Thyroid gland (tissue), 4 donors: ENCODE measurements around the gene RIPOR3. TPM values are rescaled to one million over a fixed set of nuclear protein-coding genes. Genes with fewer than 3 reads are reported as not detected.
"Not testable (repeated sequence)": the region's sequence is repeated elsewhere in the genome, so short reads cannot be mapped to it uniquely, and the experiment has no call there.

ENCODE experiments used
- DNase-seq, 2 donors: peaks; one replicate each; pipeline ENCODE4 v3.0.0-alpha.2; 2019
- H3K27ac ChIP-seq, 3 donors: fragments of 200-600 bp; sonication (generic); 1 replicate in 2 of 3; 2 replicates in 1 of 3; pipeline ENCODE4 v1.5.1; 2016 to 2019; ENCODE audit warnings: mild to moderate bottlenecking in 1 of 3, moderate library complexity in 1 of 3
- H3K27me3 ChIP-seq: fragments of 200-600 bp; sonication (generic); one replicate; pipeline ENCODE4 v1.5.1; 2019
- H3K36me3 ChIP-seq, 2 donors: fragments of 200-600 bp; sonication (generic); one replicate each; pipeline ENCODE4 v1.5.1; 2016 to 2019
- H3K4me1 ChIP-seq, 2 donors: fragments of 200-600 bp; sonication (generic); one replicate each; pipeline ENCODE4 v1.5.1; 2017 to 2019
- H3K4me3 ChIP-seq, 3 donors: fragments of 200-600 bp; sonication (generic); replicated peaks in 1 of 3; 1 replicate in 2 of 3; 2 replicates in 1 of 3; pipeline ENCODE4 v1.5.1; 2016; ENCODE audit warnings: mild to moderate bottlenecking in 1 of 3
- H3K9me3 ChIP-seq: fragments of 200-600 bp; sonication (generic); one replicate; pipeline ENCODE4 v1.5.1; 2017
- CTCF ChIP-seq, 6 experiments: fragments of 200-600 bp in 3 of 6; fragments of 450-650 bp in 3 of 6; sonication (generic) in 3 of 6; IDR thresholded peaks; one replicate each; pipeline ENCODE4 v1.5.1; 2016 to 2019; ENCODE audit warnings: antibody characterized with exemption in 6 of 6, mild to moderate bottlenecking in 2 of 6, inconsistent platforms in 1 of 6, moderate library complexity in 1 of 6
- POLR2A ChIP-seq, 2 donors: fragments of 450-650 bp; IDR thresholded peaks; one replicate each; pipeline ENCODE4 v1.6.1; 2017; ENCODE audit warnings: antibody characterized with exemption in 2 of 2, mild to moderate bottlenecking in 2 of 2, moderate library complexity in 1 of 2
- WGBS, 2 donors: methylation state at CpG; one replicate each; pipeline ENCODE4 v1.1.5; 2017; 5-methylcytosine and 5-hydroxymethylcytosine counted together
- intact Hi-C: fragments of 100-400 bp; cut with DNase I; formaldehyde crosslinking; loops from one replicate; pipeline ENCODE4 v1.15.1; 2023
- total RNA-seq, 4 donors: library from RNA; depleted of rRNA; stranded (reverse); fragments of >200 nt; gene quantifications; one replicate each; pipeline ENCODE4 v1.2.3, GENCODE V29; 2016

Gene RIPOR3
- total RNA-seq, 4 donors from 2014 or later = 6.2 to 23.9 (median 9.5) TPM

GRCh38 chr20:50543326-50543725 is 148.0 kb downstream of the RIPOR3 start:
- 72 to 79% methylated on average over 5 of the region's 5 CpGs for WGBS, 2 donors
- Histone ChIP-seq H3K4me1 (peaks cover 6 to 42% of the 10 kb centered on the region in 2 donors), H3K27me3 (no peaks in the 10 kb centered on the region)

DNA sequence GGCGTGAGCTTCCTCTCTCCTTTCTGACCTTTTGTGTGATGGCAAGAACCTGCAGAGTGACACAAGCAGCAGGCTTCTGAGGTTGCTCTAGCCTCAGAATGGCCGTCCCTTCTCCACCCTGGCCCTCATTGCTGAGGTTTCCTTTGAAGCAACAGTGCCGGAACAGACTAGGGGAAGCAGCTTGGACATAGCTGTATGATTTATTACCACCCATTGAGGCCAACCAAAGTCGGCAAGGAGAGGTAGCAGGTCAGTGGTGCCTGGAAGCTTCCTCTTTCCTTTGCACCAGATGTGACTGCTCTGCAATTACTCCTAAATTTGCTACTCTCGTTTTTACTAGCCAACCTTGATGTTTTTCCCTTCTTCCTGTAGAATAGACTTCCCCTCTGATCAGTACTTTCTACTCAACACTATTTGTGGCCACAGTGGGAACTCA is 149.7 kb downstream of the RIPOR3 start:
- Histone ChIP-seq H3K36me3 (no peaks in the 10 kb centered on the region), H3K4me3 (no peak overlapping the region), H3K9me3 (no peaks in the 10 kb centered on the region), H3K27ac (no peak overlapping the region), H3K27me3 (no peaks in the 10 kb centered on the region), H3K4me1 (peaks cover 19 to 55% of the 10 kb centered on the region in 2 donors)
- intact Hi-C loops = no loop called here
- WGBS, 2 donors = 72 to 81% methylated on average over 5 of the region's 5 CpGs
- DNase-seq = no peak
- TF ChIP-seq CTCF (IDR thresholded peaks at IDR 0.05) (no peak), POLR2A (IDR thresholded peaks at IDR 0.05) (no peak)

More at GRCh38 chr20:50543326-50543725, 148.0 kb downstream of the RIPOR3 start:
- no peak overlapping the region for H3K27ac ChIP-seq
- H3K4me3 ChIP-seq = no peak overlapping the region
- H3K9me3 ChIP-seq = no peaks in the 10 kb centered on the region
- intact Hi-C loops = no loop called here
- no peak for TF ChIP-seq POLR2A (IDR thresholded peaks at IDR 0.05)
- no peak for TF ChIP-seq CTCF (IDR thresholded peaks at IDR 0.05)
- no peaks in the 10 kb centered on the region for H3K36me3 ChIP-seq
- no peak for DNase-seq

DNA sequence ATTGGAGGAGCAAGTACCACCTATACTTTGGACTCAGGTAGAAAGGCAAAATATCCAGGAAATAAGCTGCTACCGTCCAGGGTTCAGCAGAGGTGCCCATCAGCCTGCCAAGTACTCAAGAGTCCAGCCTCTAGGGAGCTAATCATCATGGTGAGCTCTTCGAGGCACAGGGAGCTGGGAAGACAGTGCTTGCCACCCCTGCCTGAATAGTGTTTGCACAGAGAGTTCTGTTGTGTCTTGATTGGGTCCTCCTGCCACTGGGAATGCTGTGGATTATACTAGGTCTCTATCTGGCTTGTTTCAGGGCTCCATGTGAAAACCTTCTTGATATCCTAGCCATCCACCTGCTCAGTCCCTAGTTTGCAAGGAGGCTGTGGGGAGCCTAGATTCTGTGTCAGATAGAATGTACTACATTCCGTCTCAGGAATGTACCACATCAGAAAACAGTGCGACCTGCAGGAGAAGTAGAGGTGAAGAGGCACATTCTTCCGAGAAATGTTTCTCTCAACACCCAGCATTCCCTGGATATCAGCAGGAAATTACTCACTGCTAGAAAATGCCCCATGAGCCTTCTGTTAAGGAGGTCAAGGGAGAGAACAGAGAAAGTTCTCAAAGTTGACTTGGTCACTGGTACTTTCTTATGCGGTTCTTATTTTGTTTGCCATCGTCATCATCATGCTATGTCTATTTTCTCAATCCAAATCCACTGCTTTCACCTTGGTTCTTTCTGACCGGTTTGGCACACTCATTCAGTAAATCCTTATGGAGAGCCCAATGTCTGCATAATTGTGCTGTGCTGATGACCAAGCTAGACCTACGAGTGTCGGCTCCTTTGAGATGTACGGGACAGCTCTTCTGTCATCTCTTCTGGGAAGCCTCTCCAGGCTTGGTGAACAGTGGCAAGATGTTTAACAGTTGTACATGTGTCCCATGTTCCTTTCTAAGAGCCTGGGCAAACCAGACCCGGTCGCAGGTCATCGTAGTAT is 150.4 kb downstream of the RIPOR3 start:
- WGBS, 2 donors = 73 to 75% methylated on average over 14 of the region's 14 CpGs
- Histone ChIP-seq H3K4me1 (peaks cover 26 to 60% of the 10 kb centered on the region in 2 donors), H3K9me3 (no peaks in the 10 kb centered on the region), H3K36me3 (no peaks in the 10 kb centered on the region), H3K27ac (peak overlapping the region in 2 of 3 donors; percentile 26), H3K27me3 (no peaks in the 10 kb centered on the region), H3K4me3 (no peak overlapping the region)
- TF ChIP-seq CTCF (IDR thresholded peaks at IDR 0.05) (no peak), POLR2A (IDR thresholded peaks at IDR 0.05) (no peak)
- DNase-seq = no peak
- intact Hi-C loops = no loop called here

GRCh38 chr20:50539798-50540197 is 151.5 kb downstream of the RIPOR3 start:
- H3K9me3 ChIP-seq, intact Hi-C loops, DNase-seq, H3K4me3 ChIP-seq, H3K36me3 ChIP-seq, H3K27me3 ChIP-seq, H3K27ac ChIP-seq: not testable (repeated sequence)
- WGBS, 2 donors = 96 to 97% methylated on average over 8 of the region's 8 CpGs
- H3K4me1 ChIP-seq = peaks cover 27 to 71% of the 10 kb centered on the region in 2 donors

GRCh38 chr20:50538276-50538675 is 153.1 kb downstream of the RIPOR3 start:
- no peak for TF ChIP-seq CTCF (IDR thresholded peaks at IDR 0.05)
- no peak for TF ChIP-seq POLR2A (IDR thresholded peaks at IDR 0.05)
- no peak for DNase-seq
- peak overlapping the region in 2 of 3 donors; percentile 14 to 66 for H3K27ac ChIP-seq
- peaks cover 29 to 86% of the 10 kb centered on the region in 2 donors for H3K4me1 ChIP-seq
- H3K27me3 ChIP-seq = no peaks in the 10 kb centered on the region
- H3K4me3 ChIP-seq = no peak overlapping the region
- no peaks in the 10 kb centered on the region for H3K9me3 ChIP-seq
- intact Hi-C loops = no loop called here
- 32% methylated on average over 4 of the region's 4 CpGs for WGBS, 2 donors
- H3K36me3 ChIP-seq = no peaks in the 10 kb centered on the region
